ENCODE measurements around the gene LRRC1.

Gene LRRC1

GRCh38 chr6:53814353-53814752, 19.5 kb downstream of the LRRC1 start:
- FAIRE-seq (no peak), DNase-seq (ENCODE audit: low spot score) (no peak)

- no peak for FAIRE-seq
Observed at GRCh38 chr6:53815381-53816119, 20.7 kb downstream of the LRRC1 start.

GRCh38 chr6:53818858-53819609, 24.2 kb downstream of the LRRC1 start:
- no peak for DNase-seq (ENCODE audit: low spot score)
- FAIRE-seq = no peak

More at GRCh38 chr6:53815381-53816119, 20.7 kb downstream of the LRRC1 start:
- no peak for DNase-seq (ENCODE audit: low spot score)

- no peak for FAIRE-seq
- no peak for DNase-seq (ENCODE audit: low spot score)
Observed at GRCh38 chr6:53822401-53823125, 27.8 kb downstream of the LRRC1 start.

GRCh38 chr6:53824714-53825113, 29.9 kb downstream of the LRRC1 start:
- no peak for DNase-seq (ENCODE audit: low spot score)
- FAIRE-seq = no peak

GRCh38 chr6:53825532-53826321, 30.9 kb downstream of the LRRC1 start:
- FAIRE-seq (no peak), DNase-seq (ENCODE audit: low spot score) (no peak)

- FAIRE-seq (no peak), DNase-seq (ENCODE audit: low spot score) (no peak)
Observed at GRCh38 chr6:53827531-53827930, 32.7 kb downstream of the LRRC1 start.

- no peak for FAIRE-seq
Observed at GRCh38 chr6:53828215-53828614, 33.4 kb downstream of the LRRC1 start.

GRCh38 chr6:53828966-53829697, 34.3 kb downstream of the LRRC1 start:
- DNase-seq (ENCODE audit: low spot score) (no peak), FAIRE-seq (no peak)

More at GRCh38 chr6:53828215-53828614, 33.4 kb downstream of the LRRC1 start:
- no peak for DNase-seq (ENCODE audit: low spot score)

GRCh38 chr6:53829698-53830221, 35.0 kb downstream of the LRRC1 start:
- no peak for FAIRE-seq
- DNase-seq (ENCODE audit: low spot score) = no peak

- FAIRE-seq = no peak
Observed at GRCh38 chr6:53830366-53830765, 35.6 kb downstream of the LRRC1 start.

GRCh38 chr6:53831081-53831869, 36.5 kb downstream of the LRRC1 start:
- DNase-seq (ENCODE audit: low spot score) (no peak), FAIRE-seq (no peak)

More at GRCh38 chr6:53830366-53830765, 35.6 kb downstream of the LRRC1 start:
- DNase-seq (ENCODE audit: low spot score) = no peak

- DNase-seq (ENCODE audit: low spot score) = no peak
- FAIRE-seq = no peak
Observed at GRCh38 chr6:53831936-53832660, 37.3 kb downstream of the LRRC1 start.

GRCh38 chr6:53833155-53833554, 38.4 kb downstream of the LRRC1 start:
- DNase-seq (ENCODE audit: low spot score) (no peak), FAIRE-seq (no peak)

GRCh38 chr6:53834132-53834531, 39.3 kb downstream of the LRRC1 start:
- DNase-seq (ENCODE audit: low spot score) (no peak), FAIRE-seq (no peak)

- DNase-seq (ENCODE audit: low spot score) = no peak
- FAIRE-seq = no peak
Observed at GRCh38 chr6:53837865-53838769, 43.3 kb downstream of the LRRC1 start.

- FAIRE-seq (no peak), DNase-seq (ENCODE audit: low spot score) (no peak)
Observed at GRCh38 chr6:53840027-53840426, 45.2 kb downstream of the LRRC1 start.
